NCI-H345 treated with DMSO at 0.1 percent for 48 hours (cell line): Measurements from ENCODE around the gene PCNP.
"Not testable (repeated sequence)": the region's sequence is repeated elsewhere in the genome, so short reads cannot be mapped to it uniquely, and the experiment has no call there.

Experiments
- DNase-seq: peaks from one replicate; lab custom pipeline; 2025; ENCODE audit not compliant: unreplicated experiment; lab: John Stamatoyannopoulos, UW

Gene PCNP

GRCh38 chr3:101631098-101631796, 57.3 kb downstream of the PCNP start:
- no peak for DNase-seq

- DNase-seq = not testable (repeated sequence)
Measured at GRCh38 chr3:101631959-101632358, 58.0 kb downstream of the PCNP start.

GRCh38 chr3:101632586-101632985, 58.6 kb downstream of the PCNP start:
- no peak for DNase-seq

- no peak for DNase-seq
Measured at GRCh38 chr3:101633186-101633585, 59.2 kb downstream of the PCNP start.

GRCh38 chr3:101634591-101635196, 60.7 kb downstream of the PCNP start:
- DNase-seq = no peak

- DNase-seq = no peak
Measured at GRCh38 chr3:101635345-101635744, 61.4 kb downstream of the PCNP start.

GRCh38 chr3:101635954-101636798, 62.2 kb downstream of the PCNP start:
- no peak for DNase-seq

GRCh38 chr3:101637451-101637850, 63.5 kb downstream of the PCNP start:
- no peak for DNase-seq

GRCh38 chr3:101638261-101638745, 64.3 kb downstream of the PCNP start:
- no peak for DNase-seq

GRCh38 chr3:101639280-101639963, 65.4 kb downstream of the PCNP start:
- DNase-seq = no peak

- no peak for DNase-seq
Measured at GRCh38 chr3:101640256-101640655, 66.3 kb downstream of the PCNP start.

GRCh38 chr3:101641397-101642115, 67.6 kb downstream of the PCNP start:
- not testable (repeated sequence) for DNase-seq

- no peak for DNase-seq
Measured at GRCh38 chr3:101642441-101642840, 68.5 kb downstream of the PCNP start.

- DNase-seq = no peak
Measured at GRCh38 chr3:101643009-101643844, 69.2 kb downstream of the PCNP start.
